OCI-LY7 (cell line): ENCODE results near the gene GAB1.

Experiments
- CTCF ChIP-seq: fragments of 200-600 bp; sonication (generic); conservative IDR thresholded peaks from 2 replicates; pipeline ENCODE4 v1.5.1; 2014; ENCODE audit warnings: mild to moderate bottlenecking, antibody characterized with exemption, low read length, moderate library complexity, mixed read lengths
- EZH2phosphoT487 ChIP-seq: fragments of 200-600 bp; sonication (generic); IDR thresholded peaks from 2 replicates; pipeline ENCODE4 v1.6.1; 2018; ENCODE audit warnings: low read depth, borderline replicate concordance, mild to moderate bottlenecking, mixed run types, antibody characterized with exemption, low read length, moderate library complexity, mixed read lengths

- no peak for TF ChIP-seq CTCF
- TF ChIP-seq EZH2phosphoT487 = no peak
These were observed 26.7 kb downstream of the GAB1 start for GRCh38 chr4:143363332-143363731.
